DMS 273 treated with DMSO at 0.1 percent for 48 hours (cell line): Measurements from ENCODE around the gene DEAF1.

Experiments
- DNase-seq: peaks from one replicate; lab custom pipeline; 2025; lab: John Stamatoyannopoulos, UW

The DEAF1 gene

DNA sequence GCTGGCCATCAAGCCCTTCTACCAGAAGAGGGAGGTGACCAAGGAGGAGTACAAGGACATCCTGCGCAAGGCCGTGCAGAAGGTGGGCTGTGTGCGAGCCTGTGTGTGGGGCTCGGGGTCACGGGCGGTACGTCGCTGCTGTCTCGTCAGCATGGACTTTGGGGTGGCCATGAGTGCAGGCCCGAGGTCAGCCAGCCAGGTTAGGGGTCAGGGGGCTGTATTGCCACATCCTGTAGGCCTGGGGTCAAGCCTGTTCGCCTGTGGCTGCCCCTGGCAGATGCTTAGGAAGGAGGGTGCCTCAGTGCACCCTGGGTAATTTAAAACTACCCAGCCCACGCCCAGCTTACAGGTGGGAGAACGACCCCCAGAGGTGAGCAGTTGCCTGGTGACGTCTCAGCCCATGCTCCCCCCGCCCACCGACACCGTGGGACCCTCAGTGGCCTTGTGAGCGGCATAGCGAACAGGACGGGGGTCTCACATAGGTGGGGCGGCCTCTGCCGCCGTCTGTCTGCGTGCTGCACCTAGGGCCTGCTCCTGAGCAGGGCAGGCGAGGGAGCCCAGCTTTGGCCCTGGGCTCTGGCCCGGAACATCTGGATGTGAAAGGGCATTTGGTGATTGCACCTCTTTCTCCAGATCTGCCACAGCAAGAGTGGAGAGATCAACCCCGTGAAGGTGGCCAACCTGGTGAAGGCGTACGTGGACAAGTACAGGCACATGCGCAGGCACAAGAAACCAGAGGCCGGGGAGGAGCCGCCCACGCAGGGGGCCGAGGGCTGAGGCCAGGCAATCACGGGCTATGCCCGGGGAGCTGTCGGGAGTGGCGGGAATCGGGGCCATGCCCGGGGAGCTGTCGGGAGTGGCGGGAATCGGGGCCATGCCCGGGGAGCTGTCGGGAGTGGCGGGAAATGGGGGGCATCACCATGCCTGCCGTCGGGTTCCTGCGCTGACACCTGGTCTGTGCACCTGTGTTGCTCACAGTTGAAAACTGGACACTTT is 83.7 kb downstream of the DEAF1 start:
- DNase-seq, result no peak

DNA sequence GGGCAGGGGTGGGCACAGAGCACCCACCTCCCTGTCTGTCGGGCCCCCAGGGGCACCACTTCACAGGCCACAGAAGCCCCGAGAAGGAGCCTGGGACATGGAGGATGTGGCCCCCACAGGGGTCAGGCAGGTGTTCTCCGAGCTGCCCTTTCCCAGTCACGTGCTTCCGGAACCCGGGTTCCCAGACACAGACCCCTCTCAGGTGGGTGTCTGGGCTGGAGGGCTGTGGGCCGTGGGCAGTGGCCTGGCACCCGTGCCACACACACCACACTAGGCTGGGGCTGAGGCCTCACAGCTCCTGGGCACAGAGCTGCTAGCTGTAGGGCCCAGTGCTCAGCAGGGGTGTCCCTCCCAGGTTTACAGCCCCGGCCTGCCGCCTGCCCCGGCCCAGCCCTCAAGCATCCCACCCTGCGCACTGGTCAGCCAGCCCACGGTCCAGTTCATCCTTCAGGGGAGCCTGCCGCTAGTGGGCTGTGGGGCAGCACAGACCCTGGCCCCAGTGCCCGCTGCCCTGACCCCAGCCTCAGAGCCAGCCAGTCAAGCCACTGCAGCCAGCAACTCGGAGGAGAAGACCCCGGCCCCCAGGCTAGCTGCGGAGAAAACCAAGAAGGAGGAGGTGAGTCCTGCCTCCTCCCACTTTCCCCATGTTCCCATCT is 84.7 kb downstream of the DEAF1 start:
- no peak for DNase-seq

DNA sequence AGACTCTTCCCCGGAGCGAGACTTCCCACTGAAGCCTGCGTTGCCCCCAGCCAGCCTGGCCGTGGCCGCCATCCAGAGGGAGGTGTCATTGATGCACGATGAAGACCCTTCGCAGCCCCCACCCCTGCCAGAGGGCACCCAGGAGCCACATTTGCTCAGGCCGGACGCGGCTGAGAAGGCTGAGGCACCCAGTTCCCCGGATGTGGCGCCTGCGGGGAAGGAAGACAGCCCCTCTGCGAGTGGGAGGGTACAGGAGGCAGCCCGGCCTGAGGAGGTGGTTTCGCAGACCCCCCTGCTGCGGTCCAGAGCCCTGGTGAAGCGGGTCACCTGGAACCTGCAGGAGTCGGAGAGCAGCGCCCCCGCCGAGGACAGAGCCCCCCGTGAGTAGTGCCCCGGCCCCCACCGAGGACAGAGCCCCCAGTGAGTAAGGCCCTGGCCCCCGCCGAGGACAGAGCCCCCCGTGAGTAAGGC is 85.6 kb downstream of the DEAF1 start:
- no peak for DNase-seq

DNA sequence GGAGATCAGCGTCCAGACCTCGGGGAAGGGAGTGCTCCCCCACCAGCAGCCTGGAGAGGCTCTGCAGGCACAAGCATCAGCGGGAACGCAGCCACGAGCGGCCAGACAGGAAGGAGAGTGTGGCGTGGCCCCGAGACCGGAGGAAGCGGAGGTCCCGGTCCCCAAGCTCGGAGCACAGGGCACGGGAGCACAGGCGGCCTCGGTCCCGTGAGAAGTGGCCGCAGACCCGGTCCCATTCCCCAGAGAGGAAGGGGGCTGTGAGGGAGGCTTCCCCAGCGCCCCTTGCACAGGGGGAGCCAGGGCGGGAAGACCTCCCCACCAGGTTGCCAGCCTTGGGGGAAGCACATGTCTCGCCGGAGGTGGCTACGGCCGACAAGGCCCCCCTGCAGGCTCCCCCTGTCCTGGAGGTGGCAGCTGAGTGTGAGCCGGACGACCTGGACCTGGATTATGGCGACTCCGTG is 86.2 kb downstream of the DEAF1 start:
- no peak for DNase-seq

DNA sequence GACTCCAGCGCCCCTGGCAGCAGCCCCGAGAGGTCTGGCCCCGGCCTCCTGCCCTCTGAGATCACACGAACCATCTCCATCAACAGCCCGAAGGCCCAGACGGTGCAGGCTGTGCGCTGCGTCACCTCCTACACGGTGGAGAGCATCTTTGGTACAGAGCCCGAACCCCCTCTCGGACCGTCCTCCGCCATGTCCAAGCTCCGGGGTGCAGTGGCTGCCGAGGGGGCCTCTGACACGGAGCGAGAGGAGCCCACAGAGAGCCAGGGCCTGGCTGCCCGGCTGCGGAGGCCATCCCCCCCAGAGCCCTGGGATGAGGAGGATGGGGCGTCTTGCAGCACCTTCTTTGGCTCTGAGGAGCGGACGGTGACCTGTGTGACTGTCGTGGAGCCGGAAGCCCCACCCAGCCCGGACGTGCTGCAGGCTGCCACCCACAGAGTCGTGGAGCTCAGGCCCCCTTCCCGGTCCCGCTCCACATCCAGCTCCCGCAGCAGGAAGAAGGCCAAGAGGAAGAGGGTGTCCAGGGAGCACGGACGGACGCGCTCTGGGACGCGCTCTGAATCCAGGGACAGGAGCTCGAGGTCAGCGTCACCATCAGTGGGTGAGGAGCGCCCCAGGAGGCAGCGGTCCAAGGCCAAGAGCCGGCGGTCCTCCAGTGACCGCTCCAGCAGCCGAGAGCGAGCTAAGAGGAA is 86.9 kb downstream of the DEAF1 start:
- no peak for DNase-seq

DNA sequence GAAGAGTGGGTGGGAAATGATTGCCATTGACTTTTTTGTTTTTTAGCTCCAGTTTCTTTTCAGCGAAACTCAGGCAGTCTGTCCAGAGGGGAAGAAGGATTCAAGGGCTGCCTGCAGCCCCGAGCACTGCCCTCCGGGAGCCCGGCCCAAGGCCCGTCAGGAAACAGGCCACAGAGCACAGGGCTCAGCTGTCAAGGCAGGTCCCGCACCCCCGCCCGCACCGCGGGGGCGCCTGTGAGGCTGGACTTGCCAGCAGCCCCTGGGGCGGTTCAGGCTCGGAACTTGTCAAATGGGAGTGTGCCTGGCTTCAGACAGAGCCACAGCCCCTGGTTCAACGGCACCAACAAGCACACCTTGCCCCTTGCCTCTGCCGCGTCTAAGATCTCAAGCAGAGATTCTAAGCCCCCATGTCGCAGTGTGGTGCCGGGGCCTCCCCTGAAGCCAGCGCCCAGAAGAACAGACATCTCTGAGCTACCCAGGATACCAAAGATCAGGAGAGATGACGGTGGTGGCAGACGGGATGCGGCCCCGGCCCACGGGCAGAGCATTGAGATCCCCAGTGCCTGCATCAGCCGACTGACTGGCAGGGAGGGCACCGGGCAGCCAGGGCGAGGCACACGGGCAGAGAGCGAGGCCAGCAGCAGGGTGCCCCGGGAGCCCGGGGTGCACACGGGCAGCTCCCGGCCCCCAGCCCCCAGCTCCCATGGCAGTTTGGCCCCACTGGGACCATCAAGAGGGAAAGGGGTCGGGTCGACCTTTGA is 87.8 kb downstream of the DEAF1 start:
- DNase-seq, result no peak

DNA sequence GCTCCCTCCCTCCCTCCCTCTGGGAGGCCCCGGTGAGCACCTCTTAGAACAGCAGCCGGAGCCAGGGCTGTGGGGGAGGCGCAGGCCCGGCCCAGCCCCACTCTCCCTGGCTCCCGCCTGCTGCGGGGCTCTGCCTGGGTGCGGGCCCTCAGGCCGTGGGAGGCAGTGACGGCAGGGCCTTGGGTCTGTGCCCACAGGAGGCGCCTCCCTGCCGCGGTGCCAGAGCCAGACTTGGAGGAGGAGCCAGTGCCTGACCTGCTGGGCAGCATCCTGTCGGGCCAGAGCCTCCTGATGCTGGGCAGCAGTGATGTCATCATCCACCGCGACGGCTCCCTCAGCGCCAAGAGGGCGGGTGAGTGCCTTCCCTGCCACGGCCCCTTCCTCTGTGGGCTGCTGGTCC is 88.8 kb downstream of the DEAF1 start:
- no peak for DNase-seq

DNA sequence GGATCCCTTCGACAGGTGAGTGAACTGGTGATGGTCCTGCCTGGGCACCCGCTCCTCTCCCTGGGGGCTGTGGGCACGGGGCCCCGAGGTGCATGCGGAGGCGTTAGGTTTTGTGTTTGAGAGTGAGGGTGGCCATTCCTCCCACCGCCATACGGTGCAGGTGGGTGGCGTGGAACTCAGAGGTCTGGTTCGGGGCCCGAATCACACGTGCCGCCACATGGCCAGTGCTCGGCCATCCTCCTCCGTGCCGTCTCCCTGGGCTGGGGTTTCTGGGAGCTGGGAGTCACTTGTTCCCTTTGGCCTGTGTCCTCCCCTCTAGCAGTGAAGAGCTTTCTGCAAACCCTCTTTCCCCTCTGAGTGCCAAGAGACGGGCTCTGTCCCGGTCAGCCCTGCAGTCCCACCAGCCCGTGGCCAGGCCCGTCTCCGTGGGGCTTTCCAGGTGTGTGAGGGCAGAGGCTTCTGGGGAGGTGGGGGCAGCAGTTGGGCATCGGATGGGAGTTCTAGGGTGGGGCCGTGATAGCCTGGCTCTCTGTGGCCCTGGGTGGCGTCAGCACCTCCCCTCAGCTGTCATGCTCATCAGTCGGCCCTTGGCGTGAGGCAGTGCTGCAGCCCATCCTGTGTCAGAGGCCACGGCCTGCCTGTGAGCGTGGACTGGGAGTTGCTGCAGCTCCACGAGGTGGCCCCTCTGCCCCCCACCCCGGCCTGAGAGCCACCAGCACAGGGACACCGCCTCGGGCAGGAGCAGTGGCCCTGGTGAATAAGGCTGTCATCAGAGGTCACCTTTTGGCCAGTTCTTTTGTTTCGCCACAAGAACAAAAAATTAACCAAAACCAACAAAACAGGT is 89.5 kb downstream of the DEAF1 start:
- DNase-seq, result no peak

DNA sequence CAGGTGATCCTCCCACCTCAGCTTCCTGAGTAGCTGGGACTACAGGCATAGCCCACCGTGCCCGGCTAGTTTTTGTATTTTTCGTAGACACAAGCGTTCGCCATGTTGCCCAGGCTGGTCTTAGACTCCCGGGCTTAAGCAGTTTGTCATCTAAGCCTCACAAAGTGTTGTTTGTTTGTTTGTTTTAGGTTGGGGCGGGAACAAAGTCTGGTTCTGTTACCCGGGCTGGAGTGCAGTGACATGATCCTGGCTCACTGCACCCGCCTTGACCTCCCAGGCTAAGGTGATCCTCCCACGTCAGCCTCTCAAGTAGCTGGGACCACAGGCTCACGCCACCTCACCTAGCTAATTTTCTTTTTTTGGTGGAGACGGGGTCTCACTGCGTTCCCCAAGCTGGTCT is 91.9 kb downstream of the DEAF1 start:
- no peak for DNase-seq

DNA sequence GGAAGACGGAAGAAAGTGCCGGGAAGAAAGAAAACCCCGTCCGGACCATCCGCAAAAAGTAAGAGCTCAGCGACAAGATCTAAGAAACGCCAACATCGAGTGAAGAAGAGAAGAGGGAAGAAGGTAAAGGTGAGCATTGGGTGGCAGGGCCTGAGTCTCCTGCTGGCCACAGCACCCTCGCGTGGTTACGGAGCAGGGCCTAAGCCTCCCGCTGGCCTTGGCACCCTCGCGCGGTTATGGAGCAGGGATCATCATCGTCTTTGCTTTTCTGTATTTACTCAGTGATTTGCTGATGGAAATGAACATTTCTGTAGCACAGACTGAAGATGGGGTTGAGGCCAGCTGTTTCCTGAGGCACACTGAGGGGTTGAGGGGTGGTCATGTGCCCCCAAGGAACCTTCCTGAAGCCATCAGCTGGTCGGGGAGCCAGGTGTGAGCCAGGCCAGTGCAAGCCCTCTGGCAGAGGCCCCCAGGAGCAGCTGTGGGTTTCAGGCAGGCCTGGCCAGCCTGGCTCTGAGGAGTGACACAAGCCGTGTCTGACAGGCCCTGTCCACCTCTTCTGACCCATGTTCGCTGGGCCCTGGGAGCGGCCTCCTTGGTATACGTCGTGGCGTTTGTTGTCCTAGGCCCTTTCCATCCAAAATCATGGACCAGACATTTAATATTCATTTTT is 93.3 kb downstream of the DEAF1 start:
- DNase-seq, result no peak

DNA sequence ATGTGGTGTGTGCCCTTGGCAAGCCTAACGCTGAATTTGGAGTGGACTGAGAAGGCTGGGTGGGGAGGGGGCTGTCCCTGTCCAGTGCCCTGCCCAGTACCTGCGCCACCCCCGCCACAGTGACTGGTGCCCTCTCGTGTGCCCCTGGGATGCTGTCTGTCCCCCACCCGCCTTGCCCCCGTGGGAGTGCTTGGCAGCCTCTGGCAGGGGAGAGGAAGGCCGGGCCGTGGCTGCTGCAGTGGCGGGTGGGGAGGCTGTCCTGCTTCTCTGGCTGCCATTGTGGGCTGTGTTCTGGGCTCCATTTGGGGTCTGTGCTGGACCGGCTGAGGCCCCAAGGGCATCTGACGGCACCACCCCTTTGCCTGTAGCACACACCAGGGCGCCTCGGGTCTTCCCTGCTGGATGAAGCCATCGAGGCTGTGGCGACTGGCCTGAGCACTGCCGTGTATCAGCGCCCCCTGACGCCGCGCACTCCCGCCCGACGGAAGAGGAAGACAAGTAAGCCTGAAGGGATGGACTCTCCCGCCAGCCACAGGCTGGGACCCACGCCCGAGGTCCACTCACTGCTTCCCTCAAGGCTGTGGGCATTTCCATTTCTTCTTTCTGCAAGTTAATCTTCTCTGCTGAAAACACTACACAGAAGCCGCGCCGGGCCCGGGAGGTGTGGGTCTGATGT is 96.9 kb downstream of the DEAF1 start:
- no peak for DNase-seq

DNA sequence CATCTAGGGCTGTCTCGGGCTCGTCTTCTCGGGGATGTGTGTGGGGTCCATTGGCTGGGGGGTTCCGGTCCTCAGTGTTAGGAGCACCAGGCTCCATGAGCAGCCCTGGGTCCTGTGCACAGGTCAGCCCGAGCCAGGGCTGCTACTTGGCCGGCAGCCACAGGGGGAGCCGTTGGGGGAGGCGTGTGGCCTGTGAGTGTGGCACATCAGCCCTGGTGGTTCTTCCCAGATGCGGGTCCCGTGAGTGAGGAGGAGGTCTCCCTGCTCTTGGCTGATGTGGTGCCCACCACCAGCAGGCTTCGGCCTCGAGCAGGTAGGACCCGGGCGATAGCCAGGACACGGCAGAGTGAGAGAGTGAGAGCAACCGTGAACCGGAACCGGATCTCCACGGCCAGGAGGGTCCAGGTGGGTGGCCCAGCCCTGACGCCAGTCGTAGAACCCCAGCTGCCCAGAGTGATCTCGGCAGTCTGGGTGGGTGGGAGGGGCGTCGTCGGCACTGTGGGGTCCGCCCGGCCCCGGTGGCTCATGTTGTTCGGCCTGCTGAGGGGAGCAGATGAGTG is 97.8 kb downstream of the DEAF1 start:
- DNase-seq, result no peak

DNA sequence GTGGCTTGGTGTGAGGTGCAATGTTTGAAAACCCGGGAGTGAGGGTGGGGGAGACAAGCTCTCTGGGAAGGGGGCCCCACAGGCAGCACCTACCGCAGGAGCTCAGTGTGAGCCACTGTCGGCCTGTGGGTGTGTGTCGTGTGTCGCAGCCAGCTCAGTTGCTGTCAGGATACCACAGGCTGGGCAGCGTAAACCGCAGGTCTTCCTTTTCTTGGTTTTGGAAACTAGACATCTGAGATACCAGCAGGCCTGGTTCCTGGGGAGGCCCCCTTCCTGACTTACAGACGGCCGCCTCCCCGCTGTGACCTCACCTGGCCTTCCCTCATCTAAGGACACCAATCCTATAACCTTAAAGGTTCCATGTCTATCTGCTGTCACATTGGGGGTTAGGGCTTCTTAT is 98.6 kb downstream of the DEAF1 start:
- no peak for DNase-seq

DNA sequence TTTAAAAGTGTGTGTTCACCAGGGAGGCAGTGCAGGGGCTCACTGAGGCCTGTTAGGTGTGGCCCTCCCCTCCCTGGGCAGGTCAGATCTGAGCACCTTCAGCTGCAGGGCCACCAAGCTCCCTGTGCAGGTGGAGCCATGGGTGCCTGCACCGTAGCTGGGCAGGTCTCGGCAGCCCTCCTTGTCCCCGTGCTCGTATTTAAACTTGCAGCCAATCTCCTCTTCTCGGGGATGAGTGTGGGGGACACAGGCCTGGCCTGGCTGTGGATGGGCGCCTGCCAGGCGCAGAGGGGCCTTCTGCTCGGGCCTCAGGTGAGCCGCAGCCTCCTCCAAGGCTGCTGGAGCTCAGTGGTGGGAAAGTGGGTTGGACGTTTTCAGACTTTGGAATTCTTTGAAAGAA is 99.6 kb downstream of the DEAF1 start:
- DNase-seq, result no peak
